NCI-H2081 (cell line): ENCODE measurements around the gene MAPRE3.
A peak's percentile ranks its signal among the peaks of the same experiment; 100 is the strongest.

Experiments used
- DNase-seq, 2 experiments: peaks; one replicate each; lab custom pipeline; 2025; lab: John Stamatoyannopoulos, UW

Gene MAPRE3

GRCh38 chr2:27040282-27040681 lies 69.8 kb downstream of the MAPRE3 start:
- DNase-seq, result no peak

GRCh38 chr2:27041752-27042151 lies 71.3 kb downstream of the MAPRE3 start:
- peak in 1 of 2 experiments; percentile 24 for DNase-seq

GRCh38 chr2:27042159-27042661 lies 71.8 kb downstream of the MAPRE3 start:
- no peak for DNase-seq

- no peak for DNase-seq
Observed at GRCh38 chr2:27042985-27043634, 72.7 kb downstream of the MAPRE3 start.

- DNase-seq, result no peak
Observed at GRCh38 chr2:27049422-27050280, 79.2 kb downstream of the MAPRE3 start.

- peak; percentile 93 to 95 for DNase-seq
Observed at GRCh38 chr2:27050281-27050995, 80.0 kb downstream of the MAPRE3 start.

- peak; percentile 93 to 96 for DNase-seq
Observed at GRCh38 chr2:27050996-27051901, 80.8 kb downstream of the MAPRE3 start, which contains the start of gene AGBL5. AGBL5 (plus strand) TSS chr2:27051668; CDS start chr2:27052959, 1,291 bp downstream.

- no peak for DNase-seq
Observed at GRCh38 chr2:27051902-27052645, 81.6 kb downstream of the MAPRE3 start.

GRCh38 chr2:27053321-27053720 lies 82.9 kb downstream of the MAPRE3 start:
- DNase-seq, result no peak

GRCh38 chr2:27053776-27054175 lies 83.3 kb downstream of the MAPRE3 start:
- DNase-seq, result no peak

GRCh38 chr2:27054721-27055120 lies 84.3 kb downstream of the MAPRE3 start:
- no peak for DNase-seq

GRCh38 chr2:27057184-27057583 lies 86.7 kb downstream of the MAPRE3 start:
- DNase-seq, result no peak

GRCh38 chr2:27058210-27058609 lies 87.8 kb downstream of the MAPRE3 start:
- no peak for DNase-seq

- no peak for DNase-seq
Observed at GRCh38 chr2:27059141-27059820, 88.8 kb downstream of the MAPRE3 start.

- DNase-seq, result no peak
Observed at GRCh38 chr2:27060323-27060722, 89.9 kb downstream of the MAPRE3 start.

- DNase-seq, result no peak
Observed at GRCh38 chr2:27065128-27065527, 94.7 kb downstream of the MAPRE3 start.

GRCh38 chr2:27067385-27067784 lies 96.9 kb downstream of the MAPRE3 start:
- DNase-seq, result no peak

- no peak for DNase-seq
Observed at GRCh38 chr2:27069436-27069835, 99.0 kb downstream of the MAPRE3 start.

- peak in 1 of 2 experiments; percentile 30 for DNase-seq
Observed at GRCh38 chr2:27069961-27070618, 99.7 kb downstream of the MAPRE3 start.
